Fibroblast of skin of scalp (primary cell): ENCODE results near the gene PLXNA3.
A peak's percentile ranks its signal among the peaks of the same experiment; 100 is the strongest.
"Not testable (repeated sequence)": the region's sequence is repeated elsewhere in the genome, so short reads cannot be mapped to it uniquely, and the experiment has no call there.

ENCODE experiments used
- DNase-seq: peaks from one replicate; pipeline ENCODE4 v3.0.0-alpha.2; 2013

Gene PLXNA3

DNA sequence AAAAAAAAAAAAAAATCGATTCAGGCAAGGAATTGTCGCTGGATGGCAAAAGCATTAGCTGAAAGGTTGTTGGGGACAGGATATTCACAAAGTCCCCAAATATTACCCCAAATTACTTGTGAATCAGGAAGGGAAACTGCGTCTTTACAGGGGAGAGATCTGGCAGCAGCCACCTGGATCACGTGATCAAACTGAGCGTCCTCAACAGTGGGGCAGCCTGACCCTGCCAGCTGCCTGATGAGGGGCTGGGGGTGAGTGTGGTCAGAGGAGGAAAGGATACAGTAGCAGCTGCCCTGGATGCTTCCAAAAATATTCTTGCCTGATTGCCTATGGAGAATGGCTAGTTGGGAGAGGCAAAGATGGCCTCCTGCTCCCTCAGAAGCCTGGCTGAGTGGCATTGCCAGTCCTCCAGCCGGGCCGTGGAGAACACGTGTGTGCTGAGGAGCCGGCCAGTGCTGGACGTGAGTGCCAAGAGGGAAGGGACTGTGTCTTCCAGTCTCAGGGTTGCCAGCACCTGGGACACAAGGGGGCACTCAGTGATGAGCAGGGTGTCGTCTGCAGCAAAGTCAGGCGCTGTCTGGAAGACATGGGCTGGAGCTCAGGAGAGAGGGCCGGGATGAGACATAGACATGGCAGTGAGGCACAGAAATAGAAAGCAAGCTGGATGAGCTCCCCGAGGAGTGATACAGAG lies 24.0 kb downstream of the PLXNA3 start:
- no peak for DNase-seq

DNA sequence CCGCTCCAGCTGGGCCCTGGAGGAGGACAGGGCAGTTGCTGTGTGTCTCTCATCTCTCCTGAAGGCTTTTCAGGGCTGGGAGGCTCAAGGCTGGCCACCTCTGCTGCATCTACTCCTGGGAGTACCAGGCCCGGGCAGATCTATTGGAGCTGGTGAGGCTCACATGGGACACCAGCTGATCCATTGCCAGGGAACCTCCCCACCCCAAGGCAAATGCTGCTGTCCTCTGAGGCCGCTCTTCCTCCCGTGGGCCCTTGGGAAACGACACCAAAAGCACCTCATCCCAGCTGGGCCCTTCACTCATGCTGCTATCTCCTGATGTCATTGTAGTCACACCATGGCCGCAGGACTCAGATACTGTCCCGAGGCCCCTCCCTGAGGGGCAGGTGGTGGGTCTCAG lies 24.7 kb downstream of the PLXNA3 start:
- DNase-seq = no peak

DNA sequence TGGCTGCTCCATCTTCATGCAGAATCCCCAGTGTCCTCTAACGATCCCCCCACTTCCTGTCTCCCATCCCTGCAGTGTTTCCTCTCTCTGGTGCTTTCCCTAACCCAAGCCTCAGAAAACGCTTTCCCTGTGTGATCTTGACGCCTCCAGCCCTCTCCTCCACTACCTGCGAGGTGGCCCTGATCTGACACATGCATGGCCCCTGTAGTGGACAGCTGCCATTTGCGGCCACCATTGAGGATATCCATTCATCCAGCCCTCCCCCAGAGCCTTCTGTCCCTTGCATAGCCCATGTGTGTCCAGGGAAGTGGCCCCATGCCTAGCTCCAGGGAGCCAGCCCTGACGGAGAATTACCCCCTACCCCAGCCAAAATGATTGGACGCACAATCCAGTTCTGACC lies 25.2 kb downstream of the PLXNA3 start:
- DNase-seq = no peak

DNA sequence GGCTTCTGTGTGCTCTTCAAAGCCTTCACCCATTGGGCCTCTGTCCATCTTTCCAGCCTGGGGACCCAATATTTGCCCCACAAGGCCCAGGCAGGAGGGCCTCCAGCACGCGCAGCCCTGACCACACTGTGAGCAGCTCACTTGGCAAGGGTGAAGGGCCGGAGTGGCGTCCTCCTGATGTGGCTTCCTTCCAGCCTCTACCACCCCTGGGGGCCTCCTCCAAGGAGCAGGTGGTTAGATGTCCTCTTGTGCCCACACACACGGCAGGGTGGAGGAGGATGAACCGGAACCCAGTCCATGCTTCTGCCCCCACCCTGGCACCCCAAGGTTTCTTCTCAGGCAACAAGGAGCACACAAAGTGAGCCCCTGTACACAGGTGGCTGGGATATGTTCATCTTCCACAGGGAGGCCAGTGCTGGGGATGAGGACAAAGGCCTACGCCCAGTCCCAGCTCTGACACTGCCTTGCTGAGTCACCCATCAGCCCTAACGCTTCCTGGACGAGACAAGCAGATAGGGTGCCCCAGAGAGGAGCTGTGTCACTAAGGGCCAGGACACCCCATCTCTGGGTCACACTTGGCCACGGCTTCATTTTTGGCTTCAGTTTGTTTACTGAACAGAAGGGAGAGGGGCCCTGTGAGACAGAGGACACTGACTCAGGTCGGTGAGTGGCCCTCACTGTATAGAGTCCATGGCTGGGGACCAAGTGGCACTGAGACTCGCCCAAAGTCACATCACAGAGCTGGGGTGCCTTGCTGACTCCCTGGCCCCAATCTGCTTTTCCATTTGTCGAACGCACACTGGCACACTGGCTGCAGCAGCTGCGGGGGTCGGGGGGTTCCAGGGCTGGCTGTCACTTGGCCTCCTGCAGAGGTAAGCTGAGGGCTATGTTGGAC lies 26.4 kb downstream of the PLXNA3 start:
- DNase-seq = no peak

DNA sequence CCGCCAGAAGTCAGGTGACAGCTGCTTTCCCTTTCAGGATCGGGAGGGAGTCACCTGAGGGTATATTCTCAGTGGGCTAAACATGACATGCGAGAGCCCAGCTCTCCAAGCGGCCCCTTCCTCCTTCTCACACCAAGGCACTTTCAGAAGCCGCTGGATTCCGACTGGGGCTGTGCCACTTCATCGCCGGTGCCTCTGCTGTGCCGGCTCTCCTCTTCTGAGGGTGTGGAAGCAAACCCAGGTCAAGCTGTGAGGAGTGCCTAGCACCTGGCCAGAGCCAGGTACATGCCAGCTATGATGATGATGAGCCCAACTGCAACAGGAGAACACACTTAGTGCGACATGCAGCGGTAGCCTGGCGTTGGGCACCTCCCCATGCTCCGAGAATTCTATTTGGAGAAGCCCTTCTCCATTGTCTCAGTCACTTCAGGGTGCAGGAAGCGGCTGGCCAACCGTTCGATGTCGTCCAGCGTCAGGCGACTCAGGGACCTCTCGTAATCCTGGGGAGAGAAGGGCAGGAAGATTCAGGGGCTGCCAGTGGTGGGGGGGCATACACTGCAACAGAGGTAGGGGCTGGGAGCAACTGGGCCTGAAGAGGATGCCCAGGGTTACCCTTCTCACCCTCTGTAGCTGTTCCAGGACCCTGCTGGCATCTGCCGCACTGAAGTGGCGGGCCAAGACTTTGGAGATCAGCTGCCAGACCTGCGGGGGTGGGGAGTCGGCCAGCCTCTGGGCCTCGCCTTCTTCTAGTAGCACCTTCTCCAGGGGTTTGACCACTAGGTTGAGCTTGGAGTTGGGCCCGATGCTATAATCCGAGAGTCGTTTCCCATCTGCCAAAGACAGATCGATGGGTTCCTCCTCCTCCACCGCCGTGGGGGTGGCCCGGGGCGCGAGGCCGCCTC lies 27.3 kb downstream of the PLXNA3 start:
- DNase-seq = no peak

DNA sequence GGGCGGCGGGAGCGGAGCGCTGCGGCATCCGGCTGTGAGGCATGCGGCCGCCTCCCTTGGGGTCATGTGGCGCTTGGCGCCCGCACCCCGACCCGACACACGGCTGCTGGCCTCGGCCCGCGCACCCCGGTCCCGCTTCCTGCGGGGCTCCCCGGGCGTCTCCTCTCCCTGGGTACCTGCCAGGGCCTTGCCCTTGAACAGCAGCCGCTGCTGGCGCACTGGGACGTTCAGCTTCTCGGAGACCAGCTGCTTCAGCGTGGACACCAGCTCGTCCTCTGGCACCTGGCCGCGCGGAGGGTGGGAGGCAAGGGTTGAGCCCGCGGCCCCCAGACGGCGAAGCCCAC lies 27.9 kb downstream of the PLXNA3 start:
- DNase-seq = no peak

DNA sequence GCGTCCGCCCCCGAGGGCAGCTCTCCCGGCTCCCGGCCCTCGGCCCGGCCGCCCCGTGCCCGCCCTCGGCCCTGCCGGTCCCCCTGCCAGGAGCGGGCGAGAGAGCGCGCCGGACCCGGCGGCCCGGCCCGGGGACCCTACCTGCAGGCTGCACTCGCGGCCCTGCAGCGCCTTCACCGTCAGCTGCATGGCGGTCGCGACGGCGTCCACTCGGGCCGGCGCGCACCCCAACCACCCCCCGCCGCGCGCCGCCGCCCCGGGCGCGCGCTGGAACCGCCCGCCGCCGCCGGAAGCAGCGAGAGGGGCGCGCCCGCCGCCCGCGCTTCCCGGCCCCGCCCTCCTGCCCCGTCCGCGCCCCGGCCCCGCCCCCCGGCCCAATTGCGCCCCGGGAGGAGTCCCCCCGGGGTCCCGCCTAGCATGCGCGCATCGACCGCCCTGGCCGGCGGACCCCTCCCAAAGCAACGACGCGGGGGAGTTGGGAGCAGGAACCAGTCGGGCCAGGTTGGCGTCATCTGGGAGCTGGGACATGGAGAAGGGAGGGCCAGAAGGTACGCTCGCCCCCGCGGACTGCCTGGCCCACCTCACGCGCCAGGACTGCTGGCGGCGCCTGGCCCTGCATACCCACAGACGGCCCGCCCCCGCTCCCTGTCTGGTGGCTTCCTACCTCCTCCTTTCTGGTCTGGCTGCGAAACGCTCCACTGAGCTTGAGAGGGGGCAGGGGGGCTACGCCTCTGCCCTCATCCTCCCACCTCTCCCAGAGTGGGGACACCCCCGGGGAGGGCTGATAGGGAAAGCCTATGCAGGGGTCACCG lies 28.5 kb downstream of the PLXNA3 start, which contains the start of gene UBL4A:
UBL4A (minus strand) TSS at position 220 of the 812 bp plus-strand sequence; CDS start at position 189, 31 bp downstream.
- peak; percentile 49 for DNase-seq

DNA sequence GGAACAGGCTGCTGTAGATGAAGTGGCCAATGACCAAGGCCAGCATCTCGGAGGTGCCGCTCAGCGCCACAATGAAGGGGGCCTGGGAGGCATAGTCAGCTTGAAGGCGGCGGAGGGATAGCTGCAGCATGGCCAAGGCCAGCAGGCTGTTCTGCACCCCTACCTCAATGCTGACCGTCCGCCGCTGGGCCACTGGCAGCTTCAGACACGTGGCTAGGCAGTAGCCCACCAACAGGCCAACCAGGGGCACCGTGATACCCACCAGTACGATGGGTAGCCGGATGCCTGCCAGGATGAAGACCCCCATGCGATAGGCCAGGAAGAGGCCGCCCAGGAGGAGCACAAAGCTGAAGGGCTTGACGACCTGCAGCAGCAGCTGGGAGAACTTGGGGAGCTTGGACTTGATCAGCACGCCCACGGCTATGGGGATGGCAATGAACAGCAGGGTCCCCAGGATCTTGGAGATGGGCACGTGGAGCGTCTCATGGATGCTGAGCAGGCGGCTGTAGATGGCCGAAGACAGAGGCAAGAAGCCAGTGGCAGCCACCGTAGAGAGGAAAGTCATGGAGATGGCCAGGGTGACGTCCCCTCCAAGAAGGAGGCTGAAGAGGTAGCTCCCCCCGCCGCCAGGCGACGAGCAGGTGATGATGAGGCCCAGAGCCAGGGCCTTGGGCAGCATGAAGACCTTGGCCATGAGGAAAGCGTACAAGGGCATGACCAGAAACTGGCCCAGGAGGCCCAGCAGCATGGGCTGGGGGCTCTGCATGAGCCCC lies 29.6 kb downstream of the PLXNA3 start:
- DNase-seq = no peak

DNA sequence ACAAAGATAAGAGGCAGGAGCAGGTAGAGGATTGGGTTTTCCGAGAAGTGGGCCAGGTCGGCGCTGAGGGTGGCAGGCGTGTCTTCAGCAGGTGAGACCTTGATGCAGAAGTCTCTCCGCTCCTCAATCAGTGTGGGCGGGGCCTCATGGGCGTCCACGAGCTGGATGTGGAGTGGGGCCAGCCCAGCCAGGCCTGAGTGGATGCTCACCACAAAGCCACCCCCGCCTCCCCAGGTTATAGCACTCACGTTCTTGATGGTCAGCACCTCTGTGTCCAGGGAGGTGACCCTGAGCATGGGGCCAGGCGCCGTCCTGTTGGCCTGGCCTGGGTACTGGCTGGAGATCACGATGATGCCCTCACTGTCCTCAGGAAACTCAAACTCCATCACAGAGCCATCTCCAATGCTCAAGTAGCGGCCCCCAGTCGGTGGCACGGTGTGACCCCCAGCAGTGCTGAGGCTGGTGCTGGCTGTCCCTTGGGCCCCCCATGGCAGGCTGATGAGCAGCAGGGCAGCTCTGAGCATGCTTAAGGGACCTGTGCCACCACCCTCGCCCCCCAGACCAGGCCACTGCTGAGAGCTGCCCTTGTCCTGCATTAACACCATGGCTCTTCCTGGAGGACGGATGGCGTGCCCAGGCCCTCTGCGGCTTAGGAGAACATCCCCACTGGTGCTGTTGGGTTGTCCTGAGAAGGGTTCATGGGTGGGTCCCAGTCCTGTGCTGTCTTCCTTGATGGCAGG lies 30.4 kb downstream of the PLXNA3 start:
- DNase-seq = no peak

DNA sequence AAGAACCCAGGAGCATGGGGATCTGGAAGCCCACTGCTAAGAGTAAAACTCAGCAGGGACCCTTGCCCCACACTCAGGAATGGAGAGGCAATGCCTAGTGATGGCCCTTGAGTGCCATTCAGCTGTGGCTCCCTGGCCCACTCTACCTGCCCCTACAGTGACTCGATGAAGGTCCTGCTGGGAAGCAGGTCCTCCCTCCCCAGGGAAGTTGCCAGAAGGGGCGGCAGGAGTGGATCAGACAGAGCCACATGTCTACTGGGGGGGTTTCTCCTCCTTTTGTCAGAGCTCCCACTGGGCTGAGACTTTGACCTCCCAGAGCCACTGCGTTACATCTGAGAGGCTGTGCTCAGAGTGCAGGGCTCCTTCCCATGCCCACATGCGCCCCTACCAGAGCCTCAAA lies 31.1 kb downstream of the PLXNA3 start:
- DNase-seq = no peak

DNA sequence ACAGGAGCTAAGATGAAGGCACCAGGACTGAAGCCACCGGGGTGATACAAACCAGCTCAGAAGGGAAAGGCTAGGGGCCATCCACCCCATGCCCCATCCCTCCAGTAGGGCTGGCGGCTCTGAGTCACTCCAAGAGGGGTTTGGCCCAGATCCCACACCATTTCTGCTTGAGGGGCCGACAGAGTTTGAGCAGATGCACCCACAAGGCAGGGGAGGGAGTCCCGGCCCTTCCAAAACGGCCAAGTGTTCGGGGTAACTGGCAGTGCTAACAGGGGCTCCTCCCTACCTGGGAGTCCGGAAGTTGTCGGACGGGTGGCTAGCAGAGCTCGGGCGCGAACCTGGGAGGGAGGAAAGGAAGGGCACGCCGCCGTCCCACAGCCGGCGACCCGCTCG lies 31.9 kb downstream of the PLXNA3 start:
- DNase-seq = peak; percentile 58

DNA sequence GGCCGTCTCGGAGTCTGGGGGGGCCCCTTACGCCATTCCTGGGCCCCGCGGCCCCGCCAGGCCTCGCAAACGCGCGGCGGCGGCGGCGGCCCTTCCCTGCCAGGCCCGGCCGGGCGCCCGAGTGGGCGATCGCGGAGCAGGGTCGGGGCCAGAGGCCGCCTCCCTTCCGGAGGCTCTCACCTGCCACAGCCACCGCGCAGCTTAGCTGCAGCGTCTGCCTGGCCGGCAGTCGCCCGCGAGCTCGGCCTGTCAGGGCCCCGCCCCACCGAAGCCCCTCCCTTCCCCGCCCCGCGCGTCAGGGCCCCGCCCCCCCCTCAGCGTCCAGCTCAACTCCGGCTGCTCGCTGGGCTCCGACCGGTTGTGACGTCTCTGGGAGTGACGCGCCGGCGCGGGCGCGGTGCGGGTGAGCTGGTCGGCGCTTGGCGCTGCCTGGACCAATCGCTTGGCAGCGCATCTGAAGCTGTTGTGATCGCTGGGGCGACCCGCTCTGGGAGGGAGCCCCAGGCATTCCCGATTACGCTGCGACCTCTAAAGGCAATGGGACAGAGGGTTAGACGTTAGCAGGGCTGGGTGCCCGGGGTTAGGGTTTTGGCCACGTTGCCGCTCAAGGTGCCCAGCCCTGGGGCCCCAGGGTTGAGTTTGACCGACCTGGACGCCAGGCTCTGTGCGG lies 32.5 kb downstream of the PLXNA3 start, which contains the start of gene SLC10A3:
SLC10A3 (minus strand) TSS at position 216 of the 670 bp plus-strand sequence. CDS start 1,689 bp downstream, outside the sequence.
- DNase-seq = peak; percentile 93

DNA sequence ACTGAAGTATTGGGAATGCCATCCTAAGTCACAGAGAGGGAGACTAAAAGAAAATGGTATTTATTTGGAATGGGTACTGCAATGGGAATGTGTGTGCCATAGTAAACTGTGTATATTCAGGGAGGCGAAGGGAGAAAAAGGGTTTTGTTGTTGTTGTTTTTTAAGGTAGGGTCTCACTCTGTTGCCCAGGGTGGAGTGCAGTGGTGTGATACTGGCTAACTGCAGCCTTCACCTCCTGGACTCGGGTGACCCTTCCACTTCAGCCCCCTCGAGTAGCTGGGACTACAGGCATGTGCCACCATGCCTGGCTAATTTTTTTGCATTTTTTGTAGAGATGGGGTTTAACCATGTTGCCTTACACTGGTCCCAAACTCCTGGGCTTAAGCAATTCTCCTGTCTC lies 36.6 kb downstream of the PLXNA3 start:
- no peak for DNase-seq

DNA sequence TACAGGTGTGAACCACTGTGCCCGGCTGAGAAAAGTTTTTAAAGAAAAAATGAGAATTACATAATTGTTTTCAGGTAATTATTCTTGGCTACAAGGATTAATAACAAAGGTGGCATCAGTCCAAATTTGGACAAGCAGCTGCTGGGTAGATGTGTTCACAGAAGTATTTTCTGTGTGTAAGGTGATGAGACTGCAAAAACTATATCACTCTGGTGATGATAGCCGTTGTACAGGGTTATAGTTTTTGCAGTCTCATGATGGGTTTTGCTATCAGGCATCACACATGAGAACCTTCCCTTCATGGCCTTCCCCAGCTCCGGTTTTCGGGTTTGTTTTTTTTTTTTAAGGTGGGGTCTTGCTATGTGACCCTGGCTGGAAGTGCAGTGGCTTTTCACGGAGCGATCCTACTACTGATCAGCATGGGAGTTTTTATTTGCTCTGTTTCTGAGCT lies 37.4 kb downstream of the PLXNA3 start:
- DNase-seq = no peak

DNA sequence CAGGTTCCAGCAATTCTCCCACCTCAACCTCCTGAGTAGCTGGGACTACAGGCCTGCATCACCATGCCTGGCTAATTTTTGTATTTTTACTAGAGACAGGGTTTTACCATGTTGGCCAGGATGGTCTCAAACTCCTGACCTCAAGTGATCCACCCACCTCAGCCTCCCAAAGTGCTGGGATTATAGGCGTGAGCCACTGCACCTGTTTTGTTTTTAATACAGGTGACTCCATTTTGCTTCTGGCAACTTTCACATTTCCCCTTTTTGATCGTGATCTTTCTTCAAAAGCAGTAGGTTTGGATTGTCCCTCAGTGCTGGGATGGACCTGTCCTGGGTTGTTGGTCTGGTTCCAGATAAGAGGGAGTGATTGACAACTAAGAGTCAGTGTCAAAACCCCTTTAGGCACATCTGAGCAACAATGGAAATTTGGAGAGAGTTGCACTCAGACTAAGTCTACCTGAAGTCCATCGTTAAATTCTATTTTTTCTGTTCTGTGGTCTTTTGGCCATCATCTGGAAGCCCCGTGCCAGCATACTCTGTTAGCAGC lies 38.6 kb downstream of the PLXNA3 start:
- not testable (repeated sequence) for DNase-seq

DNA sequence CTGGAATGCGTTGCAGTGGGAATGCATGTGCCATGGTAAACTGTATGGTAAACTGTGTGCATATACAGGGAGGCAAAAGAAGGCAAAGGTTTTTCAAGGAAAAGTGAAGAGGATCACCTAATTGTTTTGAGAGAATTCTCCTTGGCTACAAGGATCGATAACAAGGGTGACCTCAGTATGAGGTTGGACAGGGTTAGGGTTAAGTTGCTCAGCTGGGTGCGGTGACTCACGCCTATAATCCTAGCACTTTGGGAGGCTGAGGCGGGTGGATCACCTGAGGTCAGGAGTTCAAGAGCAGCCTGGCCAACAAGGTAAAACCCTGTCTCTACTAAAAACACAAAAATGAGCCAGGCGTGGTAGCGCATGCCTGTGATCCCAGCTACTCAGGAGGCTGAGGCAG lies 43.3 kb downstream of the PLXNA3 start:
- DNase-seq = not testable (repeated sequence)

DNA sequence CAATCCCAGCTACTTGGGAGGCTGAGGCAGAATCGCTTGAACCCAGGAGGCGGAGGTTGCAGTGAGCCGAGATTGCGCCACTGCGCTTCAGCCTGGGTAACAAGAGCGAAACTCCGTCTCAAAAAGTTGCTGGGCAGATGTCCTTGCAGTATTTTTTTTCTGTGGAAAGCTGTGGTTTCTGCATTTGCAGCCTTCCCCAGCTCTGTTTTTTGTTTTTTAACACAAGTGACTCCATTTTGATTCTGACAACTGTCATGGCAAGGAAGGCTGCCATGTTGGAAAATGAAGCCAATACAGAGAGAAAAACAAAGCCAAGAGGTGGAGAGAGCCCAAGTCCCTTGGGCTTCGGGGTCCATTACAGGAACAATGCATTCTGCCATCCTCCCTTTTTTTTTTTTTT lies 44.0 kb downstream of the PLXNA3 start:
- DNase-seq = no peak

DNA sequence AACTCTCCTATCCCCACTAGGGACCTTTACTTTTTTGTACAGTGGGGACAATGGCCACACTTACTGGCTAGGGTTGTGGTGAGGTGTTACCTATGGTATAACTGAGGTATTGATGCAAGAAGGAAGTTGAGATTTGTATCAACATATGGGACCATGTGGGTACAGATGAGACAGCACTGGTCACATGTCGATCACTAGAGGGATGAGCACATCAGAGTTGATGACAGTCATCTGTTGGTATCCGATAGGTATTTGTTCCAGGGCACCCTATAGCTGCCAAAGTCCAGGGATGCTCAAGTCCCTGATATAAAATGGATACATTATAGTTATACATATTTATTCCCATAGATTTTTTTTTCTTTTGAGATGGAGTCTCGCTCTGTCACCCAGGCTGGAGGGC lies 44.9 kb downstream of the PLXNA3 start:
- no peak for DNase-seq

DNA sequence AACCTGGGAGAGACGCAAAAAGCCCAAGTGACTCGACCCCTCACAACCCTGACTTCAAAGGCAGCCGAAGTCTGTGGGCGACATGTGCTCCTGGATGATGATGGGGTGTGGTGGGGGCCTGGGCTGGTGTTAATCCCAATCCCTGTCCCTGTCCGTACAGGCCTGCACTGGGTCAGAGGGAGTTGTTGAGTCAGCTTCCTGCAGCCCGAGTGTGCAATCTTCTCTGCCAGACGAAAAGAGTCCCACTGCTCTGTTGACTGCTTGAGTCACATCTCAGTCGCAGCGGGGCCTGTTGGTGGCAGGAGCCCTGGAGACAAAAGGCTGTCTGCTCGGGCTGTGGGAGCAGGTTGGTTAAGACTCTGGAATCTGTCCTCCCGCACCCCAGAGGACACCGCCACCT lies 47.7 kb downstream of the PLXNA3 start:
- peak; percentile 53 for DNase-seq
